HEK293T (cell line): ENCODE measurements around the gene ASPDH.

ENCODE experiments used
- CTCF ChIA-PET: fragments of 350-600 bp; formaldehyde crosslinking; extraction: SDS; loops from one replicate; lab custom pipeline; 2021; ENCODE audit warnings: antibody characterized with exemption, inconsistent platforms; lab: Yijun Ruan, JAX
- POLR2A ChIA-PET: fragments of 350-600 bp; formaldehyde crosslinking; extraction: SDS; loops from one replicate; lab custom pipeline; 2020; ENCODE audit warnings: antibody characterized with exemption, inconsistent platforms; lab: Yijun Ruan, JAX
- DNase-seq: peaks from one replicate; pipeline ENCODE4 v3.0.0; 2012; ENCODE audit warnings: mixed read lengths; ENCODE audit errors: extremely low spot score
- ARNT ChIP-seq: fragments of 450-650 bp; IDR thresholded peaks from 2 replicates; pipeline ENCODE4 v1.6.1; 2017; ENCODE audit warnings: mild to moderate bottlenecking
- BHLHE40 ChIP-seq: fragments of 450-650 bp; IDR thresholded peaks from 2 replicates; pipeline ENCODE4 v1.6.1; 2016; ENCODE audit warnings: mild to moderate bottlenecking, moderate library complexity, borderline replicate concordance
- CTBP1 ChIP-seq: fragments of 450-650 bp; IDR thresholded peaks from 2 replicates; pipeline ENCODE4 v1.6.1; 2016; ENCODE audit warnings: borderline replicate concordance
- ELF4 ChIP-seq: fragments of 450-650 bp; IDR thresholded peaks from 2 replicates; pipeline ENCODE4 v1.6.1; 2017; ENCODE audit warnings: antibody characterized with exemption
- FOXA1 ChIP-seq: fragments of 450-650 bp; IDR thresholded peaks from 2 replicates; pipeline ENCODE4 v1.6.1; 2016; ENCODE audit warnings: mild to moderate bottlenecking
- FOXK2 ChIP-seq: fragments of 450-650 bp; IDR thresholded peaks from 2 replicates; pipeline ENCODE4 v1.6.1; 2016; ENCODE audit warnings: mild to moderate bottlenecking
- FOXM1 ChIP-seq: fragments of 450-650 bp; IDR thresholded peaks from 2 replicates; pipeline ENCODE4 v1.6.1; 2017; ENCODE audit warnings: mild to moderate bottlenecking, borderline replicate concordance
- HDGF ChIP-seq: fragments of 450-650 bp; IDR thresholded peaks from 2 replicates; pipeline ENCODE4 v1.6.1; 2017; ENCODE audit warnings: antibody characterized with exemption, borderline replicate concordance
- L3MBTL2 ChIP-seq: fragments of 450-650 bp; conservative IDR thresholded peaks from 2 replicates; pipeline ENCODE4 v1.6.1; 2016; ENCODE audit warnings: mild to moderate bottlenecking
- LEF1 ChIP-seq: fragments of 450-650 bp; IDR thresholded peaks from 2 replicates; pipeline ENCODE4 v1.6.1; 2017; ENCODE audit warnings: mild to moderate bottlenecking, borderline replicate concordance
- NFRKB ChIP-seq: fragments of 450-650 bp; IDR thresholded peaks from 2 replicates; pipeline ENCODE4 v1.6.1; 2016; ENCODE audit warnings: mild to moderate bottlenecking, moderate library complexity
- SP1 ChIP-seq: fragments of 450-650 bp; IDR thresholded peaks from 2 replicates; pipeline ENCODE4 v1.6.1; 2017
- SUZ12 ChIP-seq: fragments of 450-650 bp; IDR thresholded peaks from 2 replicates; pipeline ENCODE4 v1.6.1; 2016; ENCODE audit warnings: mild to moderate bottlenecking
- TARDBP ChIP-seq: fragments of 450-650 bp; IDR thresholded peaks from 2 replicates; pipeline ENCODE4 v1.6.1; 2016
- ZNF384 ChIP-seq: fragments of 450-650 bp; IDR thresholded peaks from 2 replicates; pipeline ENCODE4 v1.6.1; 2016
- TF ChIP-seq, protein P1 (sequence below): fragments of 450-650 bp; IDR thresholded peaks from 2 replicates; pipeline ENCODE4 v1.6.1; 2016

The ASPDH gene

DNA sequence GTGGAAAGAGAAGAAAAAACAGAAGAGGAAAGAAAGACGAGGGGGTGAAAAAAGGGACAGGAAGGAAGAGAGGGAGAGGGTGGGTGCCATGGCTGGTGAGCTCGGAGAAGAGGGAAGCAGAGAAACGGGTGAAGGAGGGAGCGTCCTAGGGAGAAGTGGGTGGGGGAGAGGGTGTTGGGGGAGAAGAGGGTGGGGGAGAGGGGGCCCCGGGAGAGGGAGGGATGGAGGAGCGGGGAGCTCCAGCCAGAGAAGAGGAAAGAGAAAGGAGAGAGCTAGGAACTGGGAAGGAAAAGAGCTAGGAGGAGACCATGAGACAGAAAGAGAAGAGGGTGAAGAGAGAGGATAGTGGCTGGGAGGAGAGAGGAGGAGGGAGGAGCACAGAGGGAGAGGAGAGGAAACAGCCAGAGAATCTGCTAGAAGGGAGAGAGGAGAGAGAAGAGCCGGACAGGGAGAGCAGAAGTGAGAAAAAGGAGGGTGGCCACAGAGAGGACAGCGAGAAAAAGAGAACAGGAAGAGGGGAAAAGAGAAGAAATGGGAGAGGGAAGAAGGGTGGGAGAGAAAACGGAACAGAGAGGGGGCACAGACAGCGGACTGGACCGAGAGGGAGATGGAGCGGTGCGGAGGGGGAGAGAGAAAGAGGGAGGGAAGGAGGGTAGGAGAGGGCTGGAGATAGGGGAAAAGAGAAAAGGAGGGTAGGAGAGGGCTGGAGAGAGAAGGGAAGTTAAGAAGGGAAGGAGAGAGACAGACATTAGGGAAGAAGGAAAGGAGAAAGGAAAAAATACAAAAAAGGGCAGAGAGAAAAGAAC lies 25.1 kb downstream of the ASPDH start:
- ChIA-PET POLR2A (no interaction called here), CTCF (interaction anchor here (0.6 to 1.0 kb wide), 2 partner anchors 10 to 99 kb away, joined by 3 read pairs; no protein-coding TSS in a partner anchor)
- no peak for DNase-seq
- TF ChIP-seq BHLHE40 (no peak), FOXK2 (no peak), CTBP1 (no peak), HDGF (no peak), LEF1 (no peak), FOXA1 (no peak), SUZ12 (no peak), ZNF384 (no peak), SP1 (no peak), ELF4 (no peak), NFRKB (no peak), ARNT (no peak), FOXM1 (no peak), L3MBTL2 (no peak), TARDBP (no peak)
- TF ChIP-seq, protein P1, sequence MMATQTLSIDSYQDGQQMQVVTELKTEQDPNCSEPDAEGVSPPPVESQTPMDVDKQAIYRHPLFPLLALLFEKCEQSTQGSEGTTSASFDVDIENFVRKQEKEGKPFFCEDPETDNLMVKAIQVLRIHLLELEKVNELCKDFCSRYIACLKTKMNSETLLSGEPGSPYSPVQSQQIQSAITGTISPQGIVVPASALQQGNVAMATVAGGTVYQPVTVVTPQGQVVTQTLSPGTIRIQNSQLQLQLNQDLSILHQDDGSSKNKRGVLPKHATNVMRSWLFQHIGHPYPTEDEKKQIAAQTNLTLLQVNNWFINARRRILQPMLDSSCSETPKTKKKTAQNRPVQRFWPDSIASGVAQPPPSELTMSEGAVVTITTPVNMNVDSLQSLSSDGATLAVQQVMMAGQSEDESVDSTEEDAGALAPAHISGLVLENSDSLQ, result no peak

DNA sequence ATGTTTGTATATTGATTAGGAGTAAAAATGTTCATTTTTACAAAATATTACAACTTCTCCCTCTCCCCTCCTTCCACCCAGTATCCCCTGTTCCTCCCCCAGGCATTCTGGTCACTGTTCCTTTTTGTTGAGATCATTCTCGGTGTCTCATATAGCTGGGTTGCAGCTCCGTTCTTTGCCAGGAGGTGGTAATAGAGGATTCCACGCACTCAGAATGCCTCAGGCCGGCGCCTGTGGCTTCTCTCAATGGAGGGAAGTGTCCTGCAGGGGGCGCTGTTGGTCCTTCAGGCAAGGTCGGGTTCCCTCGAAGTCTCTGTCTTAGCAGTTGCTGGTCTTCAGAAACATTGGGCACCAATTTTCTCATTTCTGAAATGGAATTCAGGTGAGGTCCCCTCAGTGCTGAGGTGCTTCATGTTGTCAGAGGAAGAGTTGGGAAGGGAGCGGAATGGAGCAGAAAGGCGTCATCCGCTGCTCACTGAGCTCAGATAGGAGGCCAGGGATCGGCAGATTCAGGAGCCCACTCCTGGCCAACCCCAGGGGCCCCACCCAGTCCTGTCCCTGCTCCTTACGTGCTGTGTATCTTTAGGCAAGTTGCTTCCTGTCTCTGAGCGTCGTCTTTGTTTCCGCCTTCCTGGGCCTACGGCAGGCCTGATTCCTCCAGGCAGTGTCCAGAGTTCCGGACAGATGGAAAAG lies 26.7 kb downstream of the ASPDH start:
- ChIA-PET POLR2A (no interaction called here), CTCF (no interaction called here)
- DNase-seq, result peak; percentile 61
- TF ChIP-seq NFRKB (no peak), LEF1 (no peak), HDGF (no peak), FOXM1 (no peak), FOXK2 (no peak), BHLHE40 (no peak), SP1 (no peak), ZNF384 (no peak), SUZ12 (no peak), TARDBP (no peak), CTBP1 (no peak), L3MBTL2 (no peak), FOXA1 (no peak)
- TF ChIP-seq, protein P1, result no peak

DNA sequence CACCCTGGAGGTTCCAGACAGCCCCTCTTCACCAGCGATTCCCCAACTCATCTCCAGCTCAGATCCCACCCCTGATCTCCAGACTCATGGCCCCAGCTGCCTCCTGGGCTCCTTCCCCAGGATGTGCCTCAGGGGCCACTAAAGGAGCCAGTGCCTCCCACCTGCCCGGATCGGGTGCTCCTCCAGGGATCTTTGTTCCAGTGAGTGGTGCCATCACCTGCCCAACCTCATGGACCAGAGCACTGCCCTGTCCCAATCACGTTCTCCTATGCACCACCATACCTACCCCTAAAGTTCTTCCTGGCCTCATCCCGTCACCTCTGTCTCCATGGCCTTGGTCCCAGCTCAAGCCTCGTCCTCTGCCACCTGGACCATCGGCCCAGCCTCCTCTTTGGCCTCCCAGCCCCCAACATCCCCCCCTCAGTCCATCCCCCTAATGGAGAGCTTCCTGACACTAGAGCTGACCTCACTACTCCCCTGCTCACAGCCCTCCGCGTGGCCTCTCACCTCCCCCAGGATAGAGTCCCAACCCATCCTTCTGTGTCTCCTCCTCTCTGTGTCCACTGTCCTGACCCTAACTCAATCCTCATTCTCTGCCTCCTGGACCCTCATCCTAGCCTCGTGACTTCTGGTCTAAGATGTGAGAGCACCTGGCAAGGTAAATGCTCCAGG lies 28.3 kb downstream of the ASPDH start:
- ChIA-PET CTCF (no interaction called here), POLR2A (no interaction called here)
- TF ChIP-seq LEF1 (no peak), FOXK2 (no peak), ELF4 (no peak), BHLHE40 (no peak), SUZ12 (no peak)
- DNase-seq, result no peak

DNA sequence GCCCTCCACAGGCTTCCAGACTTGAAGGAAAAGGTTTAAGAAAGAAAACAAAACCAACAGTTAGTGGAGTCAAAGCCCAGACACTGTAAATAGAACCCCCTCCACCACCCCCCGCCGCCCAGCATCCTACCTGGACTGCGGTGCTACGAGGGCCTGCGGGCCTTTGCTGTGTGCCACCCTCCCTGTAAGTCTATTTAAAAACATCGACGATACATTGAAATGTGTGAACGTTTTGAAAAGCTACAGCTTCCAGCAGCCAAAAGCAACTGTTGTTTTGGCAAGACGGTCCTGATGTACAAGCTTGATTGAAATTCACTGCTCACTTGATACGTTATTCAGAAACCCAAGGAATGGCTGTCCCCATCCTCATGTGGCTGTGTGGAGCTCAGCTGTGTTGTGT lies 30.8 kb downstream of the ASPDH start:
- DNase-seq, result no peak
- ChIA-PET CTCF (no interaction called here), POLR2A (no interaction called here)
- TF ChIP-seq, protein P1, result no peak
- TF ChIP-seq HDGF (no peak), SP1 (no peak), SUZ12 (no peak), CTBP1 (no peak), ZNF384 (no peak), ARNT (no peak), BHLHE40 (no peak)

DNA sequence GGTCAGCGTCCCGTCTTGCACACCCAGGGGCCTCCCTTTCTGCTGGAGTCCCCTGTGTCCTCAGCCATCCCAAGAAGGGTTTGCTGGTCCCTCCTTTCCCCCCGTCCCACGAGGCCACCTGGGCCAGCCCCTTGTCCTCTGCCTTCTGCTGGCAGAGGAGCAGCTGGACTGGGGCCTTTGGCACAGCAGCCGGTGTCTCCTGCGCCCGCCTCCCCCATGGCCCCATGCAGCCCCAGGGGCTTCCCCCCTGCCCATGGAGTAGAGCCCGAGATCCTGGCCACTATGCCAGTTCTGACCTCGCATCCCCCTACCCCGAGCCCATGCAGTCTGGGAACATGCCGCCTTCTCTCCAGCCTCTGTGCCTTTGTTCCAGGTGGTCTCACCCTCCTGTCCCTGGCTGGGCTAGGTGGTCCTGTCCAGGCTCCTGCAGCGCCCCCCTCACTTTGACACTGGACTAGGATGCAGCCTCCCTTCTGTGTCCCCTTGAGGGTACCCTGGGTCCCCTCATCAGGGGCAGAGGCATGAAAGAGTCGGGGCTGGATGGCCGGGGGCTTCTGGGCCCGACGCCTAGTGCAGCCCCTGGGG lies 31.4 kb downstream of the ASPDH start:
- DNase-seq, result no peak
- TF ChIP-seq TARDBP (no peak), FOXM1 (no peak), ARNT (no peak), BHLHE40 (no peak), NFRKB (no peak), FOXA1 (no peak), CTBP1 (no peak), L3MBTL2 (no peak), LEF1 (no peak)
- TF ChIP-seq, protein P1, result no peak
- CTCF ChIA-PET, result no interaction called here
- POLR2A ChIA-PET, result no interaction called here
